ENCODE results near the gene PADI2.

PADI2 gene

GRCh38 chr1:17155257-17155920 is 36.1 kb upstream of the PADI2 start:
- Mint-ChIP-seq H3K4me3 (no peak overlapping the region), H3K9me3 (peaks cover 37 to 39% of the 10 kb centered on the region in 2 donors), H3K36me3 (peaks cover 7 to 20% of the 10 kb centered on the region in 2 donors), H3K4me1 (no peaks in the 10 kb centered on the region), H3K27me3 (peaks cover 24 to 33% of the 10 kb centered on the region in 2 donors), H3K27ac (no peak overlapping the region)
- ATAC-seq (replicated peaks): no peak
- DNase-seq: no peak

DNA sequence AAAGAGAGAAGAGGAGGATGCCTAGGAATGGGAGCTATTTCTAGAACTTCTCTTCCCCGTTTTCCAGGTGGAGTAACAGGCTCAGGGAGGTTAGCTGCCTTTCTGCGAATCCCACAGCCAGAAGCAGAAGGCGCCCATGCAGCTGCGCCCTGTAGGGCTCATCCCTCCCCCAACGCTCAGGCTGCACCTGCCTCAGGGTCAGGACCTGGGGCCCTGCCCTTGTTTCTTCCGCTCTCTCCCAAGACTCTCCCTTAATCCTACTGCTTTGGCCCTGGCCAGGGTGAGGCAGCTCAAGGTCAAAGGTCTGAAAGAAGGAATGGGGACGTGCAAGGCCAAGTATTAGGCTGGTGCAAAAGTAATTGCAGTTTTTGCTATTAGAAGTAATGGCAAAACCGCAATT is 30.5 kb upstream of the PADI2 start:
- Mint-ChIP-seq H3K27ac (no peak overlapping the region), H3K27me3 (peaks cover 43 to 53% of the 10 kb centered on the region in 2 donors), H3K4me3 (no peak overlapping the region), H3K9me3 (peaks cover 21 to 22% of the 10 kb centered on the region in 2 donors), H3K4me1 (no peaks in the 10 kb centered on the region), H3K36me3 (peaks cover 7 to 12% of the 10 kb centered on the region in 2 donors)
- DNase-seq (no peak), ATAC-seq (replicated peaks) (no peak)

GRCh38 chr1:17148950-17149608 is 29.8 kb upstream of the PADI2 start:
- Mint-ChIP-seq H3K4me3 (no peak overlapping the region), H3K36me3 (peaks cover 0 to 7% of the 10 kb centered on the region in 2 donors), H3K4me1 (no peaks in the 10 kb centered on the region), H3K9me3 (peaks cover 14 to 15% of the 10 kb centered on the region in 2 donors), H3K27me3 (peaks cover 38 to 46% of the 10 kb centered on the region in 2 donors), H3K27ac (no peak overlapping the region)
- no peak for DNase-seq
- ATAC-seq (replicated peaks): no peak

DNA sequence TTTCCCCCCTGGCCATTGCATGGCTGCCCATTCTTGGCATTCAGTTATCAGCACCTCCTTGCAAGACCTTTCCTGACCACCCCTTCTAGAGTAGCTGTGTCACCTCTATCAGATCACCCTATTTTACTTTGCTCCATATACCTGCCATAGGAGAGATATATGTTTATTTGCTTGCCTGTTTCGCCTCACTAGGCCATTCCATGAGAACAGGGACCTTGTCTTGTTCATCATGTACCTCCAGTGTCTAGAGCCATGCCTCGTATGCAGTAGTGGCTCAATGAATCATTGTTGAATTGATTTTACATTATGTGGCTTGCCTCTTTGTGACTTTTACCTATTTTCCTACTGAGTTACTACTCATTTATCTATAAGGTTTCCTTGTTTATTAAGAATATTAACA is 26.4 kb upstream of the PADI2 start:
- DNase-seq (no peak), ATAC-seq (replicated peaks) (no peak)
- peaks cover 9 to 14% of the 10 kb centered on the region in 2 donors for H3K4me1 Mint-ChIP-seq
- no peaks in the 10 kb centered on the region for H3K9me3 Mint-ChIP-seq
- no peak overlapping the region for H3K27ac Mint-ChIP-seq
- no peak overlapping the region for H3K4me3 Mint-ChIP-seq
- no peaks in the 10 kb centered on the region for H3K36me3 Mint-ChIP-seq
- peaks cover 20 to 26% of the 10 kb centered on the region in 2 donors for H3K27me3 Mint-ChIP-seq

DNA sequence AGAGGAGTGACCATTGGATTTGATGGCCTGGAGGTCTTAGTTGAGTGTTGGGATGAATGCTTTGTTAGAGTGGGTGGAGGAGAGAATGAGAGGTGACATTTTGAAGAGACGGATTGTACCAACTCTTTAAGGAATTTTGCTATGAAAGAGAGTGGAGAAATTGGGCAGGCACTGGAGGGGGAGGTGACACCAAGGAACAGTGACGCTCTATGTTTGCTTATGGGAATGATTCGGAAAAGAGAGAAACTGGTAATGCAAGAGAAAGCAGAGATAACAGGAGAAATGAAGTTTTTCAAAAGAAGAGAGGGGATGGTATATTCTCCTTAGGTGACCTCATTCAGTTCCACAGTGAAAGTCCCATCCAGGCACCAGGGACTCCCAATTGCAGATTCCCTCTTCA is 24.5 kb upstream of the PADI2 start:
- Mint-ChIP-seq H3K27me3 (peaks cover 13 to 16% of the 10 kb centered on the region in 2 donors), H3K36me3 (no peaks in the 10 kb centered on the region), H3K27ac (no peak overlapping the region), H3K4me3 (no peak overlapping the region), H3K9me3 (no peaks in the 10 kb centered on the region), H3K4me1 (peaks cover 18 to 30% of the 10 kb centered on the region in 2 donors)
- ATAC-seq (replicated peaks) (no peak), DNase-seq (no peak)

GRCh38 chr1:17141441-17142197 is 22.4 kb upstream of the PADI2 start:
- Mint-ChIP-seq H3K9me3 (no peaks in the 10 kb centered on the region), H3K36me3 (no peaks in the 10 kb centered on the region), H3K4me3 (peak overlapping the region; percentile 30 to 43), H3K4me1 (peaks cover 22 to 37% of the 10 kb centered on the region in 2 donors), H3K27ac (peak overlapping the region; percentile 87), H3K27me3 (peaks cover 6 to 10% of the 10 kb centered on the region in 2 donors)
- peak; percentile 35 for DNase-seq
- peak; percentile 88 to 93 for ATAC-seq (replicated peaks)

GRCh38 chr1:17140279-17140678 is 21.0 kb upstream of the PADI2 start:
- Mint-ChIP-seq H3K9me3 (no peaks in the 10 kb centered on the region), H3K27ac (peak overlapping the region; percentile 21), H3K36me3 (no peaks in the 10 kb centered on the region), H3K4me3 (no peak overlapping the region), H3K27me3 (peaks cover 8 to 9% of the 10 kb centered on the region in 2 donors), H3K4me1 (peaks cover 22 to 37% of the 10 kb centered on the region in 2 donors)
- peak in 1 of 2 donors; percentile 12 for ATAC-seq (replicated peaks)
- peak; percentile 29 for DNase-seq

DNA sequence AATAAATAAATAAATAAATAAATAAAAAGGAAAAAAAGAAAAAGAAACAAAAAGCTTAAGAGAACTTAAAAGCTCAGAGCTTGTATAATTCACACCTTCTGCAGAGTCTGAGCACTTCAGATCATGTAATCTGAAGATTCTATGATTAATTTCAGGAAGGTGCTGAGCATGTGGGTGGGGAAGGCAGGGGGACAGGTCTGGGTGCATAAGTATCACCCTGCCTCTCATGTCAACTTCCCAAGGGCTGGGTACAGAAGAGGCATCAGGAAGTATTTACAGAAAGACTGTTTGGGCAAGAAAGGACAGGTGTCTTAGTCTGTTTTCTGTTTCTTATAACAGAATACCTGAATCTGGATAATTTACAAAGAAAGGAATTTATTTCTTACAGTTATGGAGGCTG is 20.4 kb upstream of the PADI2 start:
- peak overlapping the region; percentile 21 for H3K27ac Mint-ChIP-seq
- H3K4me3 Mint-ChIP-seq: no peak overlapping the region
- DNase-seq: no peak
- no peak for ATAC-seq (replicated peaks)
- H3K9me3 Mint-ChIP-seq: no peaks in the 10 kb centered on the region
- peaks cover 12 to 13% of the 10 kb centered on the region in 2 donors for H3K27me3 Mint-ChIP-seq
- peaks cover 23 to 37% of the 10 kb centered on the region in 2 donors for H3K4me1 Mint-ChIP-seq
- H3K36me3 Mint-ChIP-seq: no peaks in the 10 kb centered on the region

DNA sequence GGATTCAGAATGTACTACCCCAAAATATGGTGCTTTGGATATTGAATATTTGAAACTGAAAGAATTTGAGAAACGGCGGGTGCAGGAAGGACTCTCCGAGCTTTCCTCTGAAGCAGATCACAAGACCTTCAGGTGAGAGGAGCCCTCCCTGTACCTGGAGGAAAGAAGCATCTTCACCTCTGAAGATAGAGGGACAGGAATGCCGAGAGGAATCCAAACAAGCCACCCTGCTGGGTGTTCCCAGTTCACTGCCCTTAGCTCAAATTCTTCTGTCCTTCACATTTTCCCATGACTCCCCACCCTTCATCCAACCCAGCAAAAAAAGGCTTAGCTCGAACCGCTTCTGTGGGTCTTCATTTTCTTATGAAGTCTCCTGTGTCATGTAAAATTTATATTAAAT is 18.2 kb upstream of the PADI2 start:
- no peak for DNase-seq
- no peaks in the 10 kb centered on the region for H3K9me3 Mint-ChIP-seq
- no peak overlapping the region for H3K27ac Mint-ChIP-seq
- H3K36me3 Mint-ChIP-seq: no peaks in the 10 kb centered on the region
- ATAC-seq (replicated peaks): no peak
- no peak overlapping the region for H3K4me3 Mint-ChIP-seq
- peaks cover 25 to 37% of the 10 kb centered on the region in 2 donors for H3K4me1 Mint-ChIP-seq
- H3K27me3 Mint-ChIP-seq: peaks cover 19 to 20% of the 10 kb centered on the region in 2 donors

DNA sequence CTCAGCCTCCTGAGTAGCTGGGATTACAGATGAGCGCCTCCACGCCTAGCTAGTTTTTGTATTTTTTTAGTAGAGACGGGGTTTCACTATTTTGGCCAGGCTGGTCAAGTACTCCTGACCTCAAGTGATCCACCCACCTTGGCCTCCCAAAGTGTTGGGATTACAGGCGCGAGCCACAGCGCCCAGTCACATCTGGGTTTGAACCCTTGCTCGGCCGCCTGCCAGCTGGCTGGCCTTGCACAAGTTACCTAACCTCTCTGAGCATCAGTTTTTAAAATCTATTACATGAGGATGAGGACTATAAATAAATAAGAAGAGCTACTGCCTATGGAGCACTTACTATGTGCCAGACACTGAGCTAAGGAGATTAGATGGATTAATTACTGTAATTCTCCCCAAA is 17.7 kb upstream of the PADI2 start:
- H3K27me3 Mint-ChIP-seq: peaks cover 19 to 20% of the 10 kb centered on the region in 2 donors
- ATAC-seq (replicated peaks) (no peak), DNase-seq (no peak)
- no peaks in the 10 kb centered on the region for H3K9me3 Mint-ChIP-seq
- no peaks in the 10 kb centered on the region for H3K36me3 Mint-ChIP-seq
- no peak overlapping the region for H3K4me3 Mint-ChIP-seq
- peaks cover 22 to 33% of the 10 kb centered on the region in 2 donors for H3K4me1 Mint-ChIP-seq
- H3K27ac Mint-ChIP-seq: no peak overlapping the region

- Mint-ChIP-seq H3K4me3 (no peak overlapping the region), H3K36me3 (no peaks in the 10 kb centered on the region), H3K9me3 (no peaks in the 10 kb centered on the region), H3K27ac (no peak overlapping the region), H3K27me3 (peaks cover 19 to 24% of the 10 kb centered on the region in 2 donors), H3K4me1 (peaks cover 17 to 26% of the 10 kb centered on the region in 2 donors)
- DNase-seq (no peak), ATAC-seq (replicated peaks) (no peak)
Observed at GRCh38 chr1:17136145-17136544, 16.9 kb upstream of the PADI2 start.

- H3K36me3 Mint-ChIP-seq: no peaks in the 10 kb centered on the region
- peaks cover 19 to 24% of the 10 kb centered on the region in 2 donors for H3K27me3 Mint-ChIP-seq
- no peak overlapping the region for H3K27ac Mint-ChIP-seq
- H3K9me3 Mint-ChIP-seq: no peaks in the 10 kb centered on the region
- peaks cover 17 to 22% of the 10 kb centered on the region in 2 donors for H3K4me1 Mint-ChIP-seq
- DNase-seq (no peak), ATAC-seq (replicated peaks) (peak in 1 of 2 donors; percentile 33)
- H3K4me3 Mint-ChIP-seq: no peak overlapping the region
Observed at GRCh38 chr1:17135530-17135929, 16.3 kb upstream of the PADI2 start.

DNA sequence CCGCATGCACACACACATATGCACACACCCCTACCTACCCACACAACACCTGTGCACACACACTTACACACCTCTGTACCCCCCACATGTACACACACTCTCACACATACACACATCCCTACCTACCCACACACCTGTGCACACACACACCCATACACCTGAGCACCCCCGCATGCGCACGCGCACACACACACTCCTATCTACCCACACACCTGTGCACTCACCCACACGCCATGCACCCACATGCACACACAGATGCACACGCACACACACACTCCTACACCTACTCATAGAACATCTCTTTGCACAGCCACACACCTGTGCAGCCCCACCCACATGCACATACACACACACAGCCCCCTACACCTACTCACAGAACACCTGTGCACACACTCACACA is 15.5 kb upstream of the PADI2 start:
- no peak overlapping the region for H3K4me3 Mint-ChIP-seq
- no peaks in the 10 kb centered on the region for H3K9me3 Mint-ChIP-seq
- ATAC-seq (replicated peaks) (no peak), DNase-seq (no peak)
- peaks cover 10 to 13% of the 10 kb centered on the region in 2 donors for H3K4me1 Mint-ChIP-seq
- H3K36me3 Mint-ChIP-seq: no peaks in the 10 kb centered on the region
- H3K27me3 Mint-ChIP-seq: peaks cover 19 to 24% of the 10 kb centered on the region in 2 donors
- H3K27ac Mint-ChIP-seq: no peak overlapping the region

DNA sequence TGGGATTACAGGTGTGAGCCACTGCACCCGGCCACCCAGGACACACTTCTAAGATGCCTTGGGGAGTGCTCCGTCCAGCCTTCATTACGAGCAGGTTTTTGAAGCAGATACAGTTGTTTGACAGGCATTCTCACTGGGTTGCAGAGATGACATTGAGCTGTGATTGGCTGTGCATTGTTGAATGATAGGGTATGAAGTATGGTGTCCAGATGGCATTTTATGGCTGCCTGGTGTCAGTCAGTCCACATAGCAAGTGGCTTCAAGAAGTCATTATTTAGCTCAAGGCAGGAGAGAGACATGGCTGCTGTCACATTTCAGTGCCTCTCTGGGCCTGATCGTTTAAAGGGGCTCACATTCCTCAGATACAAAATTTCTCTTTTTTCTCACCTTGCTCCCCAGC is 14.8 kb upstream of the PADI2 start:
- no peaks in the 10 kb centered on the region for H3K9me3 Mint-ChIP-seq
- no peak for DNase-seq
- no peak for ATAC-seq (replicated peaks)
- no peak overlapping the region for H3K4me3 Mint-ChIP-seq
- H3K27me3 Mint-ChIP-seq: peaks cover 19 to 24% of the 10 kb centered on the region in 2 donors
- peaks cover 7 to 8% of the 10 kb centered on the region in 2 donors for H3K4me1 Mint-ChIP-seq
- no peak overlapping the region for H3K27ac Mint-ChIP-seq
- no peaks in the 10 kb centered on the region for H3K36me3 Mint-ChIP-seq

All from stimulated activated naive B cell treated with anti-CD40 and anti-IgM and Interleukin-4, amounts not matched to agents 10 μg/mL and 1 μg/mL and 100 μg/mL, for 72 hours (primary cell).